Psoas muscle (tissue), 8 donors: ENCODE data around the gene COL23A1. TPM values are rescaled to one million over a fixed set of nuclear protein-coding genes. Genes with fewer than 3 reads are reported as not detected.

Source experiments
- ATAC-seq, 4 donors: fragments of 200-7000 bp; cut with Tn5 transposase; one replicate each; pipeline ENCODE4 v1.9.1; 2020; ENCODE audit warnings: moderate library complexity in 3 of 4, mild to moderate bottlenecking in 2 of 4
- DNase-seq, 2 donors: peaks; one replicate each; pipeline ENCODE4 v3.0.0-alpha.2; 2020
- H3K27ac ChIP-seq: fragments of 200-600 bp; one replicate; pipeline ENCODE4 v1.8.0; 2022
- H3K27me3 ChIP-seq, 3 donors: fragments of 200-600 bp in 1 of 3; one replicate each; pipeline versions ENCODE4 v1.6.1 to v1.8.0; 2013 to 2022; ENCODE audit warnings: low read length in 2 of 3, mild to moderate bottlenecking in 2 of 3, moderate library complexity in 1 of 3; ENCODE audit not compliant: insufficient read depth in 3 of 3
- H3K36me3 ChIP-seq, 2 donors: fragments of 200-600 bp in 1 of 2; one replicate each; pipeline versions ENCODE4 v1.6.1 to v1.8.0; 2013 to 2022; ENCODE audit warnings: low read depth in 1 of 2, mild to moderate bottlenecking in 1 of 2, moderate library complexity in 1 of 2; ENCODE audit not compliant: insufficient read depth in 1 of 2
- H3K4me1 ChIP-seq: fragments of 200-600 bp; one replicate; pipeline ENCODE4 v1.8.0; 2022
- H3K4me3 ChIP-seq: fragments of 200-600 bp; one replicate; pipeline ENCODE4 v1.8.0; 2022; ENCODE audit warnings: mild to moderate bottlenecking
- H3K9me3 ChIP-seq: fragments of 200-600 bp; one replicate; pipeline ENCODE4 v1.8.0; 2022
- CTCF ChIP-seq: fragments of 200-600 bp; IDR thresholded peaks from one replicate; pipeline ENCODE4 v1.8.0; 2022; ENCODE audit warnings: antibody characterized with exemption
- WGBS, 3 donors: extraction: QIAGEN DNeasy Blood & Tissue Kit; methylation state at CpG; one replicate each; pipeline versions ENCODE4 v1.1.6 to v1.1.7; 2013; 5-methylcytosine and 5-hydroxymethylcytosine counted together
- intact Hi-C, 2 donors: fragments of 100-400 bp; cut with DNase I; formaldehyde crosslinking; loops; one replicate each; pipeline versions ENCODE4 v1.11.0 to v1.14.2; 2022
- polyA plus RNA-seq, 3 donors: library from polyadenylated mRNA; stranded (reverse); fragments of 200-250 nt; gene quantifications; one replicate each; pipeline ENCODE4 v1.2.3, GENCODE V29; 2013
- total RNA-seq, 4 donors: library from RNA; stranded (reverse); fragmentation: NEBNext Ultra II Directional in 2 of 4; extraction: Animal tissue kit (Norgen Biotek cat#: 25700) in 2 of 4; gene quantifications; one replicate each; pipeline versions ENCODE4 v1.2.1 to v1.2.4, GENCODE V29; 2021 to 2023
- donor health status: healthy with polysubstance abuse.
- donor health status: DM: no; HTN: no; CAD: no; lungs with moderate emphysema.
- donor health status: Bipolar disorder and iron deficiency.
- donor health status: healthy.
- donor health status: DM: yes; HTN: yes; CAD: no.
- donor health status: DM: no; HTN: no; CAD: no.
- donor health status: DM: no; HTN: no; CAD: no.
- donor health status: DM: yes; HTN: yes; CAD: no.

COL23A1 gene
- total and polyA plus RNA-seq, 7 donors: 0.66 to 3.0 (median 1.2) TPM

GRCh38 chr5:178386336-178386931 lies 203.8 kb downstream of the COL23A1 start:
- TF ChIP-seq CTCF: no peak
- no peak for ATAC-seq
- DNase-seq: no peak
- no peaks in the 10 kb centered on the region for H3K36me3 ChIP-seq
- intact Hi-C loops: no loop called here
- no peaks in the 10 kb centered on the region for H3K4me1 ChIP-seq
- no peak overlapping the region for H3K4me3 ChIP-seq
- no peaks in the 10 kb centered on the region for H3K9me3 ChIP-seq
- 81 to 84% (median 82%) methylated on average over 20 of the region's 20 CpGs for WGBS, 3 donors
- H3K27me3 ChIP-seq: peaks cover 0 to 6% (median 1%) of the 10 kb centered on the region in 3 donors
- no peak overlapping the region for H3K27ac ChIP-seq

- no peak for DNase-seq
- Histone ChIP-seq H3K27me3 (peaks cover 0 to 5% (median 1%) of the 10 kb centered on the region in 3 donors), H3K36me3 (no peaks in the 10 kb centered on the region), H3K27ac (no peak overlapping the region), H3K4me3 (no peak overlapping the region), H3K4me1 (no peaks in the 10 kb centered on the region), H3K9me3 (no peaks in the 10 kb centered on the region)
- WGBS, 3 donors: 75 to 84% (median 80%) methylated on average over 13 of the region's 13 CpGs
- intact Hi-C loops: no loop called here
- no peak for TF ChIP-seq CTCF
- ATAC-seq: no peak
Observed at GRCh38 chr5:178385496-178385890, 204.7 kb downstream of the COL23A1 start.

- TF ChIP-seq CTCF: no peak
- ATAC-seq (no peak), DNase-seq (no peak)
- no peaks in the 10 kb centered on the region for H3K4me1 ChIP-seq
- 84 to 90% (median 89%) methylated on average over 15 of the region's 15 CpGs for WGBS, 3 donors
- H3K4me3 ChIP-seq: no peak overlapping the region
- intact Hi-C loops: no loop called here
- H3K27me3 ChIP-seq: peaks cover 0 to 5% (median 1%) of the 10 kb centered on the region in 3 donors
- H3K27ac ChIP-seq: no peak overlapping the region
- H3K9me3 ChIP-seq: no peaks in the 10 kb centered on the region
- no peaks in the 10 kb centered on the region for H3K36me3 ChIP-seq
Observed at GRCh38 chr5:178384816-178385495, 205.2 kb downstream of the COL23A1 start.

GRCh38 chr5:178383919-178384815 lies 206.0 kb downstream of the COL23A1 start:
- no peak overlapping the region for H3K4me3 ChIP-seq
- intact Hi-C loops: no loop called here
- H3K9me3 ChIP-seq: no peaks in the 10 kb centered on the region
- H3K27me3 ChIP-seq: peaks cover 0 to 5% (median 1%) of the 10 kb centered on the region in 3 donors
- H3K27ac ChIP-seq: no peak overlapping the region
- TF ChIP-seq CTCF: no peak
- 68 to 77% (median 73%) methylated on average over 42 of the region's 42 CpGs for WGBS, 3 donors
- DNase-seq (no peak), ATAC-seq (no peak)
- H3K4me1 ChIP-seq: no peaks in the 10 kb centered on the region
- no peaks in the 10 kb centered on the region for H3K36me3 ChIP-seq
